ENCODE measurements around the gene E2F2.
A peak's percentile ranks its signal among the peaks of the same experiment; 100 is the strongest.
"Not testable (repeated sequence)": the region's sequence is repeated elsewhere in the genome, so short reads cannot be mapped to it uniquely, and the experiment has no call there.

The E2F2 gene

DNA sequence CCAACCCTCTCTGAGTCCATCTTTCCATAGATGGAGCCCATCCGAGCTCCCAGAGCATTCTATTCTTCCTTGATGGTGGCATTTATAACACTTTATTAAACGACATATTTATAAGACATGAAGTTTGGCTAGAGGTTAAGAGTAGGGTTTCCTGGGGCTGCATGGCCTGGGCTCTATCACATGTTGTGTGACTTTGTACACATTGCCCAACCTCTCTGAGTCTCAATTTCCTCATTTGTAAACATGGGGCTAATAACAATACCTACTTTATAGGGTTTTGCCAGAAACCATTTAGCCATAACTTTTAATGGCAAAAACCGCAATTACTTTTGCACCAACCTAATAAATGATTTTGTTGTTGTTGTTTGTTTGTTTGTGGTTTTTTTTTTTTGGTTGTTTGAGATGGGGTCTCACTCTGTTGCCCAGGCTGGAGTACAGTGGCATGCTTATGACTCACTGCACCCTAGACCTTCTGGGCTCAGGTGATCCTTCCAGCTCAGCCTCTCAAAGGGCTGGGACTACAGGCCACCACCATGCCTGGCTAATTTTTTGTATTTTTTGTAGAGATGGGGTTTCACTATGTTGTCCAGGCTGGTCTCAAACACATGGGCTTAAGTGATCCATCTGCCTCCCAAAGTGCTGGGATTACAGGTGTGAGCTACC is 33.1 kb downstream of the E2F2 start:
- H3K36me3 Mint-ChIP-seq: no peaks in the 10 kb centered on the region
- no peaks in the 10 kb centered on the region for H3K9me3 Mint-ChIP-seq
- peaks cover 21% of the 10 kb centered on the region for H3K4me1 Mint-ChIP-seq
- H3K27me3 Mint-ChIP-seq: no peaks in the 10 kb centered on the region
- no peak overlapping the region for H3K4me3 Mint-ChIP-seq
- H3K27ac Mint-ChIP-seq: peak overlapping the region; percentile 9
- no peak for ATAC-seq

DNA sequence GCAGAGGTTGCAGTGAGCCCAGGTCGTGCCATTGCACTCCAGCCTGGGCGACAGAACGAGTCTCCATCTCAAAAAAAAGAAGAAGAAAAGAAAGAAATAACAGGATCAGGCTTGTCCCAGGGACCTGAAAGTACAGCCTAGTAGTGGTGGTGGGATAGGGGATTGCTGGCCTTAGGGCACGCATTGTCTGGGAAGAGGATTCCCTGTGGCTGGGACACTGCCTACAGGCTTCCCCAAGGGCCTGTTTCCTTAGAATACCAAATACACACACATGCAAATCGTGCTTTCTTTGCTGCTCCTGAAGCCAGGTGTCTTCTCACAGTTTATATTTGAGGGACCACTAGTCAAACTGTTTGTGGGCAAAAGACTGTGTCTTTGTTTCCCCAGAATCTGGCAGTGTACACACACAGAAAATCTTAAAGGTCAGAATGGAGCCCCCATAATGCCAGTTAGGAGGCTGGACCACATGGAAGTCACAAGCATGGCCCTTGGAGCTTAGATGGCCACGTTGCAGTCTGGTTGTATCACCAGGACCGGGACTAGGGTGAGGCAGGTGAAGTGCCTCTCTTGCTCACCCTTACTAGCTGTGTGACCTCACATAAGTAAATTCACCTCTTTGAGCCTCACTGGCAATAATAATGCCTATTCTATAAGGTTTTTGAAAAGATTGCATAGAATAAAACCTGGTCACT is 34.4 kb downstream of the E2F2 start:
- no peak for ATAC-seq
- no peak overlapping the region for H3K27ac Mint-ChIP-seq

DNA sequence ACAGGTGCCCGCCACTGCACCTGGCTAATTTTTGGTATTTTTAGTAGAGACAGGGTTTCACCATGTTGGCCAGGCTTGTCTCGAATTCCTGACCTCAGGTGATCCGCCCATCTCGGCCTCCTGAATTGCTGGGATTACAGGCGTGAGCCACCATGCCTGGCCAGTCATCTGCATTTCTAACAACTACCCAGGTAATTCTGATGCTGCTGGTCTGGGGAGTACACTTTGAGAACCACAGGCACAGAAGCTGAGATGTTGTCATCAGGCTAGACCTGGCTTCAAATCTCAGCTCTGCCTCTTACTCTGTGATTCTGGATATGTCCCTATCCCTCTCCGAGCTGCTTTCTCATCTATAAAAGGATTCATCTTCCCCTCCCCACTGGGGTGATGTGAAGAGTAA is 36.2 kb downstream of the E2F2 start:
- not testable (repeated sequence) for H3K4me1 Mint-ChIP-seq, H3K9me3 Mint-ChIP-seq, H3K4me3 Mint-ChIP-seq, H3K36me3 Mint-ChIP-seq, H3K27ac Mint-ChIP-seq, ATAC-seq
- peaks cover 23% of the 10 kb centered on the region for H3K27me3 Mint-ChIP-seq

More for the DNA sequence above, 34.4 kb downstream of the E2F2 start:
- peaks cover 15% of the 10 kb centered on the region for H3K4me1 Mint-ChIP-seq
- H3K36me3 Mint-ChIP-seq: no peaks in the 10 kb centered on the region
- H3K4me3 Mint-ChIP-seq: no peak overlapping the region
- peaks cover 11% of the 10 kb centered on the region for H3K27me3 Mint-ChIP-seq
- H3K9me3 Mint-ChIP-seq: no peaks in the 10 kb centered on the region

DNA sequence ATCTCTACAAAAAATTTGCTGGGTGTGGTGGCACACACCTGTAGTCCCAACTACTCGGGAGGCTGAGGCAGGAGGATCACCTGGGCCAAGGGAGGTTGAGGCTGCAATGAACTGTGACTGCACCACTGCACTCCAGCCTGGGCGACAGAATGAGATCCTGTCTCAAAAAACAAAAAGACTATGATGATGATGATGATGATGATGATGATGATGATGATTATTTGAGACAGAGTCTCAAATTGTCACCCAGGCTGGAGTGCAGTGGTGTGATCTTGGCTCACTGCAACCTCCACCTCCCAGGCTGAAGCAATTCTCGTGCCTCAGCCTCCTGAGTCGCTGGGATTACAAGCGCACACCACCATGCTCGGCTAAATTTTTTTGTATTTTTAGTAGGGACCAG is 38.3 kb downstream of the E2F2 start:
- peaks cover 23% of the 10 kb centered on the region for H3K27me3 Mint-ChIP-seq
- not testable (repeated sequence) for H3K4me3 Mint-ChIP-seq, H3K9me3 Mint-ChIP-seq, H3K36me3 Mint-ChIP-seq, H3K27ac Mint-ChIP-seq, H3K4me1 Mint-ChIP-seq, ATAC-seq

DNA sequence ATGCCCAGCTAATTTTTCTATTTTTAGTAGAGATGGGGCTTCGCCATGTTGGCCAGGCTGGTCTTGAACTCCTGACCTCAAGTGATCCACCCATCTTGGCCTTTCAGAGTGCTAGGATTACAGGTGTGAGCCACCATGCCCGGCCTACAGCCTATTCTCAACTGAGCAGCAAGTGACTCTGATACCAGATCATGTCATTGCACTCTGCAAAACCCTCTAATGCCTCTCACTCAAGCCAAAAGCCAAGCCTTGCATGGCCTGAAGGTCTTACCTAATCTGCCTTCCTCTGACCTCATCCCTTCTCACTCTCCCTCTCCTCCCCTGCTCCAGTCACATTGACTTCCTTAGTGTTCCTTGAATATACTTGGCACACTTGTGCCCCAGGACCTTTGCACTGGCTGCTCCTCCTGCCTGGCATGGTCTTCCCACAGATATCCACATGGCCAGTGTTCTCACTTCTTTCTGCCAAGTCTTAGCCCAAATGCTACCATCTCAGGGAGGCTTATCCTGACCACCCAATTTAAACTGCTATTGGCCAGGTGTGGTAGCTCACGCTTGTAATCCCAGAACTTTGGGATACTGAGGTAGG is 38.8 kb downstream of the E2F2 start:
- Mint-ChIP-seq H3K27ac (no peak overlapping the region), H3K36me3 (no peaks in the 10 kb centered on the region), H3K4me1 (peaks cover 1% of the 10 kb centered on the region), H3K4me3 (no peak overlapping the region), H3K27me3 (peaks cover 23% of the 10 kb centered on the region), H3K9me3 (no peaks in the 10 kb centered on the region)
- ATAC-seq: no peak

DNA sequence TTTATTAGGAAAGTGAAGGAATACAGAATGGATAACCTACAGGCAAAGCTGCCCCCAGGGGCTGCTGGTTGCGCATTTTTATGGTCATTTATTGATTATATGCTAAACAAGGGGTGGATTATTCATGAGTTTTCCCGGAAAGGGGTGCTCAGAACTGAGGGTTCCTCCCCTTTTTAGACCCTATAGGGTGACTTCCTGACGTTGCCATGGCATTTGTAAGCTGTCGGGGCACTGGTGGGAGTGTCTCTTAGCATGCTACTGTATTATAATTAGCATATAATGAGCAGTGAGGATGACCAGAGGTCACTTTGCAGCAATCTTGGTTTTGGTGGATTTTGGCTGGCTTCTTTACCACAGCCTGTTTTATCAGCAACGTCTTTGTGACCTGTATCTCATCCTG is 41.2 kb downstream of the E2F2 start:
- Mint-ChIP-seq H3K9me3 (no peaks in the 10 kb centered on the region), H3K27me3 (peaks cover 23% of the 10 kb centered on the region), H3K36me3 (no peaks in the 10 kb centered on the region), H3K27ac (no peak overlapping the region), H3K4me3 (no peak overlapping the region), H3K4me1 (peaks cover 1% of the 10 kb centered on the region)
- ATAC-seq: no peak

DNA sequence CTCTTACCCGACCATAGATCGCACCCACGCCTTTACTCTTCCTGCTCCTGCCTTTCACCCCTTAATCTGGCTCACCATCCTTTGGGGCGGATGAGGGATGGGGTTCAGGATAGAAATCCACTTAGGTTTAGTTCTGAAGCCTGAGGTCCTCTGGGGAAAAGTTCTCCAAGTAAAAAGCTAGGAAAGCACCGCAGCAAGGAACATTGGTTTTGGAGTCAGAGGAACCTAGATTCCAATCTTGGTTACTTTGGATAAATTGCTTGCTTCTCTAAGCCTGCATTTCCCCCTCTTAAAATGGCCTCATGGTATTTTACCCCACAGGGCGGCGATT is 46.1 kb downstream of the E2F2 start:
- H3K27me3 Mint-ChIP-seq: peaks cover 9% of the 10 kb centered on the region
- ATAC-seq: no peak
- H3K4me1 Mint-ChIP-seq: peaks cover 28% of the 10 kb centered on the region
- no peaks in the 10 kb centered on the region for H3K36me3 Mint-ChIP-seq
- peak overlapping the region; percentile 59 for H3K27ac Mint-ChIP-seq
- H3K4me3 Mint-ChIP-seq: peak overlapping the region; percentile 90
- H3K9me3 Mint-ChIP-seq: no peaks in the 10 kb centered on the region

DNA sequence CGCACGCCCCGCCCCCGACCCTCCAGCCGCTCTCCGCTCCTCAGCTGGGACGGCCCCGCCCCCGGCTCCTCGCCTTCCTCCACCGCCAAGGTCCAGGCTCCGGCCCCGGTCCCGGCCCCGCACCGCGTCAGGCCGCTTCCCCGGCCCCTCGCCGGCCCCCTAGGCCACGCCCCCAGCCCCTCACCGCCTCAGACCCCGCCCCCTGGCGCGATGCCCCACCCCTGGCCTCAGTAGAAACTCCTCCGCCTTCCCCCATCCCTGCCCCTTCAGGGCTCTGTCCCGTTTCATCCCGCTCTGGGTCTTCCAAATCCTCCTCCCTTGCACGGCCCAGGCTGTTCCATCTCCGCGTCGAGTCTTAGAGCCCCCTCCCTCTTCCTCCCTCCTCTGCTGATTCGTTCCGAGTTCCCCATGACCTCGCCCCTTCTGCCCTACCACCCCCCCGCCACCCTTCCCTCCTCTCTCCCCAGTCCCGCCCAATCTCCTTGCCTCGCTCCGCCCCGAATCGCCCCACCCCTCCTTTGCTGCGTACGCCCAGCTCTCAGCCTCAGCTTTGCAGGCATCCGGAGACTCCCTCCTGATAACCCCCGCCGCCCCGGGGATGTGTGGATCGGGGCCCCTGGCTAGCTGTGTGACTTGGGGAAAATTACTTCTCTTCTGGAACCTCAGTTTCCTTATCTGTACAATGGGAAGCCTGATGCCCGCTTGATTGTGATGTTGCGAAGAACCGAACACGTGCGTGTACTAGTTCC is 46.6 kb downstream of the E2F2 start:
- peak; percentile 92 for ATAC-seq
- Mint-ChIP-seq H3K27ac (peak overlapping the region; percentile 59), H3K27me3 (peaks cover 9% of the 10 kb centered on the region), H3K9me3 (no peaks in the 10 kb centered on the region), H3K4me1 (peaks cover 28% of the 10 kb centered on the region), H3K36me3 (no peaks in the 10 kb centered on the region), H3K4me3 (peak overlapping the region; percentile 90)

DNA sequence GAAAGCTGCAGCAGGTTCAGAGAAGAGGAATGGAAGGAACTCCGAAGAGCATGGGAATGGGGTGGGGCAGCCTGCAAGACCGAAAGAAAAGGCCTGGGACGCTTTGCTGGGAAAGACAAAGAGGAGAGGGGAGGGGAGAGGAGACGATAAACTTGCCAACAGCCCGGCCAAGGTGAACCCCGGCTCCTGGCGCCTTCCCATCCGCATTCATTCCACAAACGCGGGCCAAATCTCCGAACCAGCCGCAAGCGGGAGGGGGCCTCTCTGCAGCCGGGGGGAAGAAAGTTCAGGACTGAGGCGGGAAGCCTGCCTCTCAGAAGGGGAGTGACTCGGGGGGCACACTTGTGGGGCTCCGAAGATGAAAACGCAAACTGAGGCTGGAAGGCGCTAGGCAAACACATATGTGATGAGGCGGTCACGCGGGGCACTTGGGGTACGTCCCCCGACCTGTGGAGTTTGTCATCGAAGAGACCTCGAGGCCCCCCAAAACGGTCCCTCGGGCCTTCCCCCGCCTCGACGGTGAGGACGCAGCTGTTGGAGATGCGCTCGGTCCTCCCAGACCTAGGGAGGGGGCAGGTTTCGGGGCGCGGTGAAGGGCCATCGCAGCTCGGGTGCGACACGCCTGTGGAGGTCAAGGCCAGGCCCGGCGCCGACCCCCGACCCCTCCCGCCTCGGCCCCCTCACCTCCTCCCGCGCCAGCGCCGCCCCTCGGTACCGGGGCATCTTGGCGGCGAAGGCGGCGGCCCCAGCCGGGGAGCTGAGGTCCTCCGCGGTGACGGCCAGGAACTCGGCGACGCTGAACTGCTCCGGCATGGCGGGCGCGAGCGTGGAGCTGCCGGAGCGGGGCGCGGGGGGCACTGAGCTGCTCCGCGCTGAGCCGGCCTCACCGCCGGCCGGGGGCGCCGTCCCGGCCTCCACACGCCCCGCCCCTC is 47.4 kb downstream of the E2F2 start, which contains the start of gene ASAP3:
Gene ASAP3, minus strand, starts transcription at position 859 of the 932 bp plus-strand sequence. Its CDS starts 46 bp downstream, at position 813.
- Mint-ChIP-seq H3K36me3 (no peaks in the 10 kb centered on the region), H3K9me3 (no peaks in the 10 kb centered on the region), H3K4me3 (peak within 1 kb of the TSS; percentile 90), H3K4me1 (peaks cover 28% of the 10 kb centered on the region), H3K27ac (peak within 1 kb of the TSS; percentile 59), H3K27me3 (peaks cover 9% of the 10 kb centered on the region)
- peak; percentile 21 for ATAC-seq

DNA sequence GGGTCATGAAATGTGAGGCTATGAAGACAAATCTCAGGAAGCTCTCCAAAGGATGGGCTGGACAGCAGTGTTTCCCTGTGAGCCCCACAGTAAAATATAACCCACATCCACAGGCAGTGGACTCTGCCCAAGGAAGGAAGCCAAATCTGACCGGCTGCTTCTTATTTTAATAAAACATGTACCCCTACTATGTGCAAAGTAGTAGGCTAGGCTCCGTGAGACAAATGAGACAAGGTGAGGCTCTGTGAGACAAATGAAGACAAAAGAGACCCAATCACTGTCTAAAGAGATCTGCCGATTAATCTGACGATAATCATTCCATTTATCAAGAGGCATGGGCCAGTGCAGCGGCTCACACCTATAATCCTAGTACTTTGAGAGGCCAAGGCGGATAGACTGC is 49.1 kb downstream of the E2F2 start:
- Mint-ChIP-seq H3K4me1 (peaks cover 28% of the 10 kb centered on the region), H3K9me3 (no peaks in the 10 kb centered on the region), H3K4me3 (no peak overlapping the region), H3K27ac (no peak overlapping the region), H3K27me3 (peaks cover 10% of the 10 kb centered on the region), H3K36me3 (no peaks in the 10 kb centered on the region)
- no peak for ATAC-seq

DNA sequence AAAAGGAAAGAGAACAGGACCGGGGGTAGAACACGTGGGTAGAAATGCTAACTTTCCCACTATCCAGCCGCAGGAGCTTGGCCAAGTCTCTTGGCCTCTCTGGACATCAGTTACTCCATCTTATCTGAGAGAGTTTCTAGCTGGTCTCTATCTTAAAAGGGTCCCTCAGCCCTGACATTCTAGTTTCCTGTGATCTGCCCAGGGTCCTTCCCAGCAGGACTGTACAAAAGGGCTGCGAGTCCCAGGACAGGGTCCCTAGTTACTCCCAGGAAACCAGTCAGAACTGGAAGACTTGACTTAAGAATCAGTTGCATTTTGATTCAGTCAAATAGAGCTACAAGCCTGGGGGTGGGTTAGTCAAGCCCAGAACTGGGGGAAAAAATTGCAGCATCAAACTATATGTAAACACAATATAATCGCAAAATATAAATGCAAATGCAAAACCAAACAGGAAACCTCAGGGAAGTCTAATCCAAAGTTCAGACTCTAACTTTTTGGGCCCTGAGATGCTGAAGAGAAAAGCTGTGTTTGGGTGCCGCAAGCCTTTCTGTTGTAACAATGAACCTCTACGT is 49.9 kb downstream of the E2F2 start:
- Mint-ChIP-seq H3K4me1 (peaks cover 28% of the 10 kb centered on the region), H3K27ac (no peak overlapping the region), H3K4me3 (no peak overlapping the region), H3K36me3 (no peaks in the 10 kb centered on the region), H3K27me3 (peaks cover 18% of the 10 kb centered on the region), H3K9me3 (no peaks in the 10 kb centered on the region)
- ATAC-seq: no peak

DNA sequence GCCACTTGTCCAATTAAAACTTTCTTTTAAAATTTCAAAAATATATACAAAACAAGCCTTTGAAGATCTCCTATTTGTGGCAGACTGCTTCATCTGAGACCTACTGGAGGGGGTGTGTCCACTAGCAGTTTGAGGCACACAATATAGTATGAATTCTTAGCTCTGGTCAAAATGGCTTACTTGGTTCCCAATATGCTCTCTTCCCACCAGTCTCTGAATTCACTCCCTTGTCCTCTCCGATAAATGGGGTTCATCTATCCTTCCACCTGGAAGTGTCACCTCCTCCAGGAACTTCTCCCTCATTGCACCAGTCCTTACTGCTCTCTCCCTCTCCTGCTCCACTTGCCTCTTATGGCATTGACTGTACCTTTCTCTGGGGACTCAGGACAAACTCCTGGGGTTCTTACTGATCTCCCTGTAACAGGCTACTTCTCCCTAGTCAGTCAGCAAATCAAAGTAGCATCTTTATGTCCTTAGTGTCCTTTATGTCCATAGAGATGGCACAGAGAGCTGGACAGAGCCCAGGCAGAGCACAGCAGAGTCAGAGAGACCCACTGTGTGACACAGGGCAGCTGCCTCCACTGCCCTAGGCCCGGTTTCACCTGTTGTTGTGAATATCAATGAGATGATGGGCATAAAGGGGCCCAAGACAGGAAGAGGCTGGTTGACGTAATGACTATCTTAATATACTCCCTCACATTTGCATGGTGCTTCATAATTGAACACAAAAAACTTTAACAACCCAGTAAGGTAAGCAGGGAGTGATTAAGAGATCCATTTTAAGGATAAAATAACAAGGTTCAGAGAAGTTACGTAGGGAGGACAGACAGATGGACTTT is 50.6 kb downstream of the E2F2 start:
- no peak for ATAC-seq
- Mint-ChIP-seq H3K36me3 (no peaks in the 10 kb centered on the region), H3K4me1 (peaks cover 28% of the 10 kb centered on the region), H3K27ac (no peak overlapping the region), H3K4me3 (no peak overlapping the region), H3K27me3 (peaks cover 20% of the 10 kb centered on the region), H3K9me3 (no peaks in the 10 kb centered on the region)

DNA sequence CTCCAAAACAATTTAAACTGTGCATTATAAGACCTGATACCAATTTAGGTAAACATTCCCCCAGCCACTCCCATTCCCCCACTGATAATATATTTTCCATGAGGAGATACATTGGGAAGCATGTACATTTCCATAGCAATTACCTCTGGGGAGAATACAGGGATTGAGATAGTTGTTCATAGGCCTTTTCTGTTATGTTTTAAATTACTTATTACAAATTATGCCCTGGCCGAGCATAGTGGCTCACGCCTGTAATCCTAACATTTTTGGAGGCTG is 51.4 kb downstream of the E2F2 start:
- Mint-ChIP-seq H3K27me3 (peaks cover 20% of the 10 kb centered on the region), H3K36me3 (no peaks in the 10 kb centered on the region), H3K4me1 (peaks cover 24% of the 10 kb centered on the region), H3K9me3 (no peaks in the 10 kb centered on the region), H3K4me3 (no peak overlapping the region), H3K27ac (no peak overlapping the region)
- ATAC-seq: no peak

All from stimulated activated memory B cell treated with anti-CD40 and anti-IgM and Interleukin-4, amounts not matched to agents 10 μg/mL and 1 μg/mL and 100 μg/mL, for 72 hours (primary cell).